Measurements from ENCODE around the gene PSMD11. TPM values are rescaled to one million over a fixed set of nuclear protein-coding genes. Genes with fewer than 3 reads are reported as not detected.
A peak's percentile ranks its signal among the peaks of the same experiment; 100 is the strongest.

The PSMD11 gene
- total RNA-seq, 4 donors from 2014 or later, result 41.7 to 68.7 (median 64.9) TPM

- peaks cover 0 to 20% (median 9%) of the 10 kb centered on the region in 3 donors for H3K4me1 ChIP-seq
- no peaks in the 10 kb centered on the region for H3K27me3 ChIP-seq
- peak overlapping the region; percentile 29 to 59 for H3K4me3 ChIP-seq
- ATAC-seq, result peak; percentile 68
- WGBS, 2 donors (ENCODE audit: low coverage in 1 of 2), result 2 to 3% methylated on average over 19 to 29 of the region's 61 CpGs
- peak overlapping the region in 1 of 4 donors; percentile 17 for H3K27ac ChIP-seq
- H3K9me3 ChIP-seq, result no peaks in the 10 kb centered on the region
- H3K36me3 ChIP-seq, result no peaks in the 10 kb centered on the region
- TF ChIP-seq POLR2A (IDR thresholded peaks at IDR 0.05) (no peak), CTCF (IDR thresholded peaks at IDR 0.05) (no peak), POLR2AphosphoS5 (IDR thresholded peaks at IDR 0.05) (no peak), EP300 (IDR thresholded peaks at IDR 0.05) (no peak)
These were observed 75.2 kb downstream of the PSMD11 start for GRCh38 chr17:32519228-32520103.

- no peak overlapping the region for H3K27ac ChIP-seq
- TF ChIP-seq POLR2AphosphoS5 (IDR thresholded peaks at IDR 0.05) (no peak), POLR2A (IDR thresholded peaks at IDR 0.05) (no peak), CTCF (IDR thresholded peaks at IDR 0.05) (no peak), EP300 (IDR thresholded peaks at IDR 0.05) (no peak)
- H3K36me3 ChIP-seq, result no peaks in the 10 kb centered on the region
- 33 to 58% methylated on average over 4 to 8 of the region's 17 CpGs for WGBS, 2 donors (ENCODE audit: low coverage in 1 of 2)
- H3K4me3 ChIP-seq, result peak overlapping the region in 1 of 2 donors; percentile 59
- no peak for ATAC-seq
- no peaks in the 10 kb centered on the region for H3K9me3 ChIP-seq
- H3K4me1 ChIP-seq, result peaks cover 0 to 20% (median 9%) of the 10 kb centered on the region in 3 donors
- no peaks in the 10 kb centered on the region for H3K27me3 ChIP-seq
These were observed 75.9 kb downstream of the PSMD11 start for GRCh38 chr17:32520104-32520701.

GRCh38 chr17:32520737-32521404, 76.6 kb downstream of the PSMD11 start:
- TF ChIP-seq POLR2AphosphoS5 (IDR thresholded peaks at IDR 0.05) (no peak), CTCF (IDR thresholded peaks at IDR 0.05) (no peak), POLR2A (IDR thresholded peaks at IDR 0.05) (no peak), EP300 (IDR thresholded peaks at IDR 0.05) (no peak)
- WGBS, 2 donors (ENCODE audit: low coverage in 1 of 2), result 91% methylated on average over 6 to 9 of the region's 9 CpGs
- no peaks in the 10 kb centered on the region for H3K9me3 ChIP-seq

GRCh38 chr17:32523017-32523680, 78.8 kb downstream of the PSMD11 start:
- Histone ChIP-seq H3K27me3 (no peaks in the 10 kb centered on the region), H3K4me3 (no peak overlapping the region), H3K27ac (no peak overlapping the region), H3K4me1 (peaks cover 0 to 20% (median 9%) of the 10 kb centered on the region in 3 donors), H3K9me3 (no peaks in the 10 kb centered on the region), H3K36me3 (no peaks in the 10 kb centered on the region)
- TF ChIP-seq CTCF (IDR thresholded peaks at IDR 0.05) (no peak), EP300 (IDR thresholded peaks at IDR 0.05) (no peak), POLR2AphosphoS5 (IDR thresholded peaks at IDR 0.05) (no peak), POLR2A (IDR thresholded peaks at IDR 0.05) (no peak)
- WGBS, 2 donors (ENCODE audit: low coverage in 1 of 2), result 88 to 94% methylated on average over 6 to 7 of the region's 11 CpGs
- ATAC-seq, result no peak

More at GRCh38 chr17:32520737-32521404, 76.6 kb downstream of the PSMD11 start:
- H3K4me1 ChIP-seq, result peaks cover 0 to 20% (median 9%) of the 10 kb centered on the region in 3 donors
- H3K4me3 ChIP-seq, result no peak overlapping the region
- no peaks in the 10 kb centered on the region for H3K36me3 ChIP-seq
- H3K27me3 ChIP-seq, result no peaks in the 10 kb centered on the region
- H3K27ac ChIP-seq, result no peak overlapping the region
- ATAC-seq, result no peak

Measured in gastroesophageal sphincter (tissue), 4 donors.